H1 (cell line): Measurements from ENCODE around the gene POLR1B. TPM values are rescaled to one million over a fixed set of nuclear protein-coding genes. Genes with fewer than 3 reads are reported as not detected.

Experiments
- CTCF ChIA-PET: fragments of 300-600 bp; sonication (Branson Sonifier 250); formaldehyde crosslinking; loops from one replicate; lab custom pipeline; 2021; ENCODE audit not compliant: partially characterized antibody; lab: Charles Lee
- POLR2A ChIA-PET: fragments of 300-600 bp; sonication (Branson Sonifier 250); formaldehyde crosslinking; loops from one replicate; lab custom pipeline; 2021; ENCODE audit warnings: inconsistent platforms; ENCODE audit not compliant: partially characterized antibody; lab: Charles Lee
- DNase-seq, 2 experiments: peaks; one replicate each; pipeline versions ENCODE4 v3.0.0 to v3.0.0-alpha.2; 2010 to 2022; ENCODE audit warnings: low spot score in 2 of 2, low read depth in 1 of 2, mixed read lengths in 1 of 2
- FAIRE-seq: peaks from 2 replicates; lab custom pipeline; 2011; peaks lifted over from hg19 to GRCh38; lab: Jason Lieb, UNC
- H2AFZ ChIP-seq: 2 replicates; pipeline ENCODE4 v1.8.1; 2012; ENCODE audit warnings: low read length, inconsistent platforms
- H2AK5ac ChIP-seq: 2 replicates; pipeline ENCODE4 v1.6.1; 2013; ENCODE audit warnings: low read depth, low read length
- H2BK120ac ChIP-seq: replicated peaks from 2 replicates; pipeline ENCODE3; 2013; ENCODE audit warnings: low read depth, low read length, inconsistent platforms
- H2BK12ac ChIP-seq: 2 replicates; pipeline ENCODE4 v1.6.1; 2013; ENCODE audit warnings: low read depth, low read length
- H2BK15ac ChIP-seq: 2 replicates; pipeline ENCODE4 v1.6.1; 2013; ENCODE audit warnings: low read length
- H2BK20ac ChIP-seq: 2 replicates; pipeline ENCODE4 v1.6.1; 2013; ENCODE audit warnings: low read length
- H2BK5ac ChIP-seq: 2 replicates; pipeline ENCODE4 v1.6.1; 2013; ENCODE audit warnings: low read depth, low read length
- H3K14ac ChIP-seq: 2 replicates; pipeline ENCODE4 v1.6.1; 2013; ENCODE audit warnings: inconsistent platforms; ENCODE audit not compliant: insufficient read length
- H3K18ac ChIP-seq: 2 replicates; pipeline ENCODE4 v1.6.1; 2013; ENCODE audit warnings: low read length; ENCODE audit errors: extremely low read depth
- H3K23ac ChIP-seq: 2 replicates; pipeline ENCODE4 v1.6.1; 2013; ENCODE audit warnings: inconsistent platforms; ENCODE audit not compliant: insufficient read length
- H3K23me2 ChIP-seq: 2 replicates; pipeline ENCODE4 v1.6.1; 2013; ENCODE audit warnings: low read depth, low read length
- H3K27ac ChIP-seq: 2 replicates; pipeline ENCODE4 v1.6.1; 2011; ENCODE audit warnings: low read depth, low read length, inconsistent platforms
- H3K27me3 ChIP-seq, 4 experiments: replicated peaks in 1 of 4; 1 replicate in 1 of 4; 2 replicates in 3 of 4; pipeline versions ENCODE4 v1.6.1 to v1.8.1; 2011 to 2013; ENCODE audit warnings: low read length in 3 of 4, mild to moderate bottlenecking in 3 of 4, inconsistent platforms in 2 of 4, mixed read lengths in 2 of 4, moderate library complexity in 1 of 4; ENCODE audit not compliant: control insufficient read depth in 3 of 4, insufficient read depth in 3 of 4; ENCODE audit errors: extremely low read depth in 1 of 4
- H3K36me3 ChIP-seq, 4 experiments: 2 replicates each; pipeline versions ENCODE4 v1.6.1 to v1.8.1; 2011 to 2013; ENCODE audit warnings: mild to moderate bottlenecking in 4 of 4, low read length in 3 of 4, moderate library complexity in 2 of 4, control low read depth in 1 of 4, inconsistent platforms in 1 of 4; ENCODE audit not compliant: insufficient read depth in 4 of 4, control insufficient read depth in 2 of 4
- H3K4ac ChIP-seq: replicated peaks from 2 replicates; pipeline ENCODE3; 2013; ENCODE audit warnings: low read length, low read depth, mixed read lengths, inconsistent platforms; ENCODE audit not compliant: insufficient read length
- H3K4me1 ChIP-seq, 4 experiments: replicated peaks in 1 of 4; 1 replicate in 1 of 4; 2 replicates in 3 of 4; pipeline versions ENCODE4 v1.6.1 to v1.8.1; 2011 to 2013; ENCODE audit warnings: low read length in 3 of 4, inconsistent platforms in 2 of 4, mixed read lengths in 1 of 4; ENCODE audit not compliant: insufficient read depth in 4 of 4, control insufficient read depth in 3 of 4
- H3K4me2 ChIP-seq, 2 experiments: 2 replicates each; pipeline versions ENCODE4 v1.6.1 to v1.8.1; 2011 to 2013; ENCODE audit warnings: low read depth in 2 of 2, low read length in 2 of 2, control low read depth in 1 of 2, inconsistent platforms in 1 of 2, mild to moderate bottlenecking in 1 of 2; ENCODE audit not compliant: insufficient read depth in 1 of 2
- H3K4me3 ChIP-seq, 4 experiments: fragments of 200-600, 300-600 bp in 1 of 4; sonication (generic), shearing (Covaris generic), sonication (Bioruptor Twin) in 1 of 4; 2 replicates each; pipeline versions ENCODE4 v1.5.1 to v1.8.1; 2011 to 2016; ENCODE audit warnings: low read length in 4 of 4, low read depth in 3 of 4, control low read depth in 2 of 4, inconsistent platforms in 2 of 4, mild to moderate bottlenecking in 2 of 4, mixed read lengths in 1 of 4, moderate library complexity in 1 of 4; ENCODE audit not compliant: insufficient read depth in 2 of 4; ENCODE audit errors: extremely low read depth in 1 of 4
- H3K56ac ChIP-seq: replicated peaks from 2 replicates; pipeline ENCODE3; 2013; ENCODE audit warnings: low read depth, mild to moderate bottlenecking, mixed read lengths, low read length, inconsistent platforms; ENCODE audit not compliant: insufficient read length
- H3K79me1 ChIP-seq: 2 replicates; pipeline ENCODE4 v1.6.1; 2013; ENCODE audit warnings: low read depth, low read length, control low read depth
- H3K79me2 ChIP-seq, 2 experiments: 2 replicates each; pipeline versions ENCODE4 v1.6.1 to v1.8.1; 2012 to 2013; ENCODE audit warnings: low read length in 2 of 2, mild to moderate bottlenecking in 2 of 2, inconsistent platforms in 1 of 2; ENCODE audit not compliant: insufficient read depth in 2 of 2, control insufficient read depth in 1 of 2
- H3K9ac ChIP-seq, 4 experiments: replicated peaks in 1 of 4; 1 replicate in 1 of 4; 2 replicates in 3 of 4; pipeline versions ENCODE4 v1.6.1 to v1.8.1; 2011 to 2013; ENCODE audit warnings: low read depth in 3 of 4, low read length in 3 of 4, control low read depth in 2 of 4, mild to moderate bottlenecking in 2 of 4, moderate library complexity in 2 of 4, inconsistent platforms in 1 of 4; ENCODE audit errors: extremely low read depth in 1 of 4
- H3K9me3 ChIP-seq, 2 experiments: 2 replicates each; pipeline versions ENCODE4 v1.6.1 to v1.8.1; 2012 to 2013; ENCODE audit warnings: mild to moderate bottlenecking in 2 of 2, moderate library complexity in 2 of 2, control low read depth in 1 of 2, inconsistent platforms in 1 of 2, low read depth in 1 of 2, low read length in 1 of 2, mixed read lengths in 1 of 2; ENCODE audit not compliant: insufficient read depth in 2 of 2
- H4K20me1 ChIP-seq, 2 experiments: replicated peaks in 1 of 2; 2 replicates each; pipeline versions ENCODE3 to v1.8.1; 2011 to 2013; ENCODE audit warnings: inconsistent platforms in 2 of 2, low read length in 2 of 2, mild to moderate bottlenecking in 1 of 2; ENCODE audit not compliant: insufficient read depth in 2 of 2, control insufficient read depth in 1 of 2
- H4K5ac ChIP-seq: 2 replicates; pipeline ENCODE4 v1.6.1; 2013; ENCODE audit warnings: low read length, low read depth, mixed read lengths, inconsistent platforms; ENCODE audit not compliant: insufficient read length
- H4K8ac ChIP-seq: 2 replicates; pipeline ENCODE4 v1.8.0; 2013; ENCODE audit warnings: mild to moderate bottlenecking, moderate library complexity, low read length, inconsistent platforms; ENCODE audit not compliant: insufficient read depth; ENCODE audit errors: extremely low read depth
- H4K91ac ChIP-seq: replicated peaks from 2 replicates; pipeline ENCODE3; 2013; ENCODE audit warnings: low read length, mixed read lengths, inconsistent platforms; ENCODE audit not compliant: insufficient read length
- CEBPB ChIP-seq: IDR thresholded peaks from 2 replicates; pipeline ENCODE4 v1.6.1; 2012; ENCODE audit warnings: low read depth, low read length
- CHD1 ChIP-seq: IDR thresholded peaks from 2 replicates; pipeline ENCODE4 v1.6.1; 2012; ENCODE audit warnings: low read depth, low read length, improper control_type of control experiment
- FOSL1 ChIP-seq: IDR thresholded peaks from 2 replicates; pipeline ENCODE4 v1.6.1; 2011; ENCODE audit warnings: mild to moderate bottlenecking, low read depth, low read length, moderate library complexity; ENCODE audit not compliant: insufficient read depth
- NANOG ChIP-seq: IDR thresholded peaks from 2 replicates; pipeline ENCODE4 v1.6.1; 2011; ENCODE audit warnings: low read length, low read depth, mild to moderate bottlenecking, inconsistent platforms; ENCODE audit not compliant: insufficient read depth, poor library complexity, severe bottlenecking
- NRF1 ChIP-seq: IDR thresholded peaks from 2 replicates; pipeline ENCODE4 v1.6.1; 2011; ENCODE audit warnings: mild to moderate bottlenecking, low read depth, low read length, improper control_type of control experiment
- WGBS, 2 experiments: shearing (Covaris generic) in 1 of 2; methylation state at CpG; one replicate each; pipeline versions ENCODE4 v1.1.6 to v1.1.7; 2013 to 2015; ENCODE audit warnings: low lambda C conversion rate in 2 of 2, mixed read lengths in 2 of 2, inconsistent platforms in 1 of 2, low coverage in 1 of 2, missing lambda C conversion rate in 1 of 2; ENCODE audit not compliant: insufficient replicate concordance in 2 of 2, insufficient coverage in 1 of 2, insufficient read length in 1 of 2; ENCODE audit errors: extremely low coverage in 1 of 2, missing lambda C conversion rate in 1 of 2; 5-methylcytosine and 5-hydroxymethylcytosine counted together
- polyA plus RNA-seq, 7 experiments: library from polyadenylated mRNA; depleted of rRNA in 3 of 7; stranded (reverse) in 5 of 7; unstranded in 2 of 7; fragments of >200 nt in 5 of 7; fragments of 200-250 nt in 2 of 7; gene quantifications; 1 replicate in 5 of 7; 2 replicates in 1 of 7; 4 replicates in 1 of 7; pipeline versions ENCODE4 v1.2.1 to v1.2.3, GENCODE V29; 2011 to 2013; ENCODE audit warnings: missing spikeins in 2 of 7, mixed read lengths in 2 of 7
- total RNA-seq: library from RNA; stranded (reverse); fragmentation: NEBNext Ultra II Directional; extraction: Animal tissue kit (Norgen Biotek cat#: 25700); gene quantifications from 2 replicates; pipeline ENCODE4 v1.2.1, GENCODE V29; 2021

Gene POLR1B
- total and polyA plus RNA-seq, 2 of the 8 experiments (the other 6 are each of a cell fraction or from before 2014, with no cell fraction given) = 24.3 to 69.4 TPM

DNA sequence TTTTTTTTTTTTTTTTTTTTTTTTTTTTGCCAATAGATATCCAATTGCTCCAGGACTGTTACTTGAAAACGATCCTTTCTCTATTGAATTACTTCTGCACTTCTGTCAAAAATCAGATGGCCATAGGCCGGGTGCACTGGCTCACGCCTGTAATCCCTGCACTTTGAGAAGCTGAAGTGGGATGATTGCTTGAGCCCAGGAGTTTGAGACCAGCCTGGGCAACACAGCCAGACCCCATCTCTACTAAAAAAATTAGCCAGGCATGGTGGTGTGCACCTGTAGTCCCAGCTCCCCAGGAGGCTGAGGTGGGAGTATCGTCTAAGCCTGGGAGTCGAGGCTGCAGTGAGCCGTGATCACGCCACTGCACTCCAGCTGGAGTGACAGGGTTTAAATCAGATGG is 37.8 kb downstream of the POLR1B start:
- H2BK5ac ChIP-seq = no peak overlapping the region
- no peak overlapping the region for H4K5ac ChIP-seq
- H3K14ac ChIP-seq = no peak overlapping the region
- H3K4ac ChIP-seq = no peak overlapping the region
- H3K56ac ChIP-seq = no peak overlapping the region
- no peak overlapping the region for H2BK120ac ChIP-seq
- H2AK5ac ChIP-seq = no peak overlapping the region
- H2AFZ ChIP-seq = no peak overlapping the region
- FAIRE-seq (no peak), DNase-seq (no peak)
- H3K4me1 ChIP-seq = peaks cover 0 to 4% (median 0%) of the 10 kb centered on the region in 4 experiments; a peak in 3 of 7 replicates
- H3K9ac ChIP-seq = no peak overlapping the region
- H3K4me3 ChIP-seq = no peak overlapping the region
- H3K18ac ChIP-seq = no peak overlapping the region
- WGBS, 2 experiments = 93% methylated on average over 7 of the region's 7 CpGs; no CpG with 5 or more reads in 1 of the 2 experiments
- H3K4me2 ChIP-seq = no peak overlapping the region
- H3K79me1 ChIP-seq = no peaks in the 10 kb centered on the region
- peaks cover 0 to 2% of the 10 kb centered on the region in 2 experiments for H4K20me1 ChIP-seq
- H3K23ac ChIP-seq = no peak overlapping the region
- no peaks in the 10 kb centered on the region for H3K9me3 ChIP-seq
- no peak overlapping the region for H2BK12ac ChIP-seq
- TF ChIP-seq CHD1 (no peak), NANOG (no peak), CEBPB (no peak), FOSL1 (no peak), NRF1 (no peak)
- TF ChIP-seq, all 59 proteins: peak for 0
- no peak overlapping the region for H2BK15ac ChIP-seq
- CTCF ChIA-PET = interaction anchor here (0.6 to 0.7 kb wide), 2 partner anchors 147 to 354 kb away, joined by 3 read pairs; no protein-coding TSS in a partner anchor
- POLR2A ChIA-PET = interaction anchor here (1.0 kb wide), 1 partner anchor 8 kb away, joined by 3 read pairs; no protein-coding TSS in a partner anchor
- no peaks in the 10 kb centered on the region for H3K27me3 ChIP-seq
- peaks cover 2 to 14% (median 7%) of the 10 kb centered on the region in 4 experiments; a peak in 7 of 8 replicates for H3K36me3 ChIP-seq
- H2BK20ac ChIP-seq = no peak overlapping the region
- peaks cover 9% of the 10 kb centered on the region; the same call in 1 of the 2 replicates for H3K23me2 ChIP-seq
- no peak overlapping the region for H3K27ac ChIP-seq
- no peak overlapping the region for H4K8ac ChIP-seq
- H3K79me2 ChIP-seq = no peaks in the 10 kb centered on the region
- no peak overlapping the region for H4K91ac ChIP-seq
